BJ (cell line): ENCODE results near the gene TOPAZ1. TPM values are rescaled to one million over a fixed set of nuclear protein-coding genes. Genes with fewer than 3 reads are reported as not detected.
A peak's percentile ranks its signal among the peaks of the same experiment; 100 is the strongest.

Source experiments
- CTCF ChIA-PET: fragments of 350-600 bp; formaldehyde crosslinking; extraction: SDS; loops from one replicate; lab custom pipeline; 2021; ENCODE audit warnings: antibody characterized with exemption, inconsistent platforms; lab: Yijun Ruan, JAX
- POLR2A ChIA-PET: fragments of 300-600 bp; sonication (Branson Sonifier 250); formaldehyde crosslinking; extraction: SDS; loops from one replicate; lab custom pipeline; 2021; ENCODE audit warnings: antibody characterized with exemption; lab: Charles Lee
- DNase-seq: peaks from one replicate; pipeline ENCODE4 v3.0.0-alpha.2; 2011; ENCODE audit warnings: low read depth
- H3K27me3 ChIP-seq: 2 replicates; pipeline ENCODE4 v1.6.0; 2011; ENCODE audit warnings: low read length; ENCODE audit not compliant: control insufficient read depth, insufficient read depth
- H3K36me3 ChIP-seq: 2 replicates; pipeline ENCODE4 v1.5.1; 2011; ENCODE audit warnings: low read length; ENCODE audit not compliant: control insufficient read depth, insufficient read depth
- H3K4me3 ChIP-seq: 2 replicates; pipeline ENCODE4 v1.5.1; 2011; ENCODE audit warnings: low read depth, mild to moderate bottlenecking, control low read depth, low read length
- polyA plus RNA-seq: library from polyadenylated mRNA; depleted of rRNA; stranded (reverse); fragments of >200 nt; gene quantifications from 2 replicates; pipeline ENCODE4 v1.2.3, GENCODE V29; 2011
- TF ChIP-seq, protein P1 (sequence below): IDR thresholded peaks from 2 replicates; pipeline ENCODE4 v1.5.1; 2011; ENCODE audit warnings: low read depth, mild to moderate bottlenecking, control low read depth, inconsistent platforms, low read length, moderate library complexity; ENCODE audit not compliant: insufficient read depth

The TOPAZ1 gene
- polyA plus RNA-seq, 1 experiment: not detected

DNA sequence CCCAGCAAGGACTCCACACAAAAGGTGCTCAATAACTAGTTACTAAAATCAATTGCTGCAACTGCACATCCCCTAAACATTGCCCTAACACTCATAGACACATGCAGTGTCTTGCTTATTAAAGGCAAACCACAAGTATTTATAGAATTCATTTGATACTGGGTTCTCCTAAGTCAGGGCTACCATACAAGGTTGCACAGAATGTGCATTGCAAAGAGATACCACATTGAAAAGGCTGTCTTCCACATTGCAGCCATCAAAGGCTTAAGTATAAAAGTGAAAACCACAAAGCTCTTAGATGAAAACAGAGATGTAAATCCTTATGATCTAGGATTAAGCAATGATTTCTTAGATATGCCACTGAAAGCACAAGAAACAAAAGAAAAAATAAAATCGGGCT lies 33.6 kb upstream of the TOPAZ1 start:
- peaks cover 8% of the 10 kb centered on the region; the same call in 1 of the 2 replicates for H3K27me3 ChIP-seq
- CTCF ChIA-PET: interaction anchor here (0.5 kb wide), 1 partner anchor 1577 kb away, joined by 3 read pairs; no protein-coding TSS in a partner anchor
- no peak overlapping the region for H3K4me3 ChIP-seq
- POLR2A ChIA-PET: no interaction called here
- H3K36me3 ChIP-seq: no peaks in the 10 kb centered on the region
- TF ChIP-seq, protein P1, sequence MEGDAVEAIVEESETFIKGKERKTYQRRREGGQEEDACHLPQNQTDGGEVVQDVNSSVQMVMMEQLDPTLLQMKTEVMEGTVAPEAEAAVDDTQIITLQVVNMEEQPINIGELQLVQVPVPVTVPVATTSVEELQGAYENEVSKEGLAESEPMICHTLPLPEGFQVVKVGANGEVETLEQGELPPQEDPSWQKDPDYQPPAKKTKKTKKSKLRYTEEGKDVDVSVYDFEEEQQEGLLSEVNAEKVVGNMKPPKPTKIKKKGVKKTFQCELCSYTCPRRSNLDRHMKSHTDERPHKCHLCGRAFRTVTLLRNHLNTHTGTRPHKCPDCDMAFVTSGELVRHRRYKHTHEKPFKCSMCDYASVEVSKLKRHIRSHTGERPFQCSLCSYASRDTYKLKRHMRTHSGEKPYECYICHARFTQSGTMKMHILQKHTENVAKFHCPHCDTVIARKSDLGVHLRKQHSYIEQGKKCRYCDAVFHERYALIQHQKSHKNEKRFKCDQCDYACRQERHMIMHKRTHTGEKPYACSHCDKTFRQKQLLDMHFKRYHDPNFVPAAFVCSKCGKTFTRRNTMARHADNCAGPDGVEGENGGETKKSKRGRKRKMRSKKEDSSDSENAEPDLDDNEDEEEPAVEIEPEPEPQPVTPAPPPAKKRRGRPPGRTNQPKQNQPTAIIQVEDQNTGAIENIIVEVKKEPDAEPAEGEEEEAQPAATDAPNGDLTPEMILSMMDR: no peak
- DNase-seq: peak; percentile 1

DNA sequence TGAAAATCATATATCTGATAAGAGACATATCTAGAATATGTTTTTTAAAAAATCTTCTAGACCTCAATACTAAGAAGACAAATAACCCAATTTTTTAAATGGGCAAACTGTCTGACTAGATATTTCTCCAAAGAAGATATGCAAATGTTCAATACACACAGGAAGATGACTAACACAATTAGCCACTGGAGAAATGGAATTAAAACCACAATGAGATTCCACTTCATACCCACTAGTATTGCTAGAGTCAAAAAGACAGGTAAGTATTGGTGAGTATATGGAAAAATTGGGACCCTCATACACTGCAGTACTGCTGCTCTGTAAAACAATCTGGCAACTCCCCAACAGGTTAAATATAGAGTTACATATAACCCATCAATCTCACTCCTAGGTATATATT lies 33.1 kb upstream of the TOPAZ1 start:
- peaks cover 8% of the 10 kb centered on the region; the same call in 1 of the 2 replicates for H3K27me3 ChIP-seq
- no peak for DNase-seq
- CTCF ChIA-PET: interaction anchor here (0.5 kb wide), 1 partner anchor 1577 kb away, joined by 3 read pairs; no protein-coding TSS in a partner anchor
- no peak overlapping the region for H3K4me3 ChIP-seq
- no peaks in the 10 kb centered on the region for H3K36me3 ChIP-seq
- TF ChIP-seq, protein P1: no peak
- POLR2A ChIA-PET: no interaction called here

DNA sequence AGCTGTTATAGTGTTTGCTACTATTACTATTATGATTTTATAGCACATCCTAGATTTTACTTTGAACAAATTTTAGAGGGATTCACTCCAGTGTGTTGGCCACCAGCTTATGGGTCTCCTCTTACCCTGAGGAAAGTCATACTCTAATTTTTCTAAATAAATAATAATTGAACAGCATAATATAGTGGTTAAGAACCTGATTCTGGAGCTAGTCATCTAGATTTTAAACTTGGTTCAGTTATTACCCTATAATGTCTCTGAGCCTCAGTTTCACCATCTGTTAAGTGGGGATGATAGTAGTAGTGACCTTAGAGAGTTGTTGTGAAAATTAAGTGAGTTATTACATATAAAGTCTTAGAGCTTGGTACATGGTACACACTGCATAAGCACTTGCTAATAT lies 30.7 kb upstream of the TOPAZ1 start:
- POLR2A ChIA-PET: interaction anchor here (0.7 kb wide), 1 partner anchor 1304 kb away, joined by 27 read pairs; no protein-coding TSS in a partner anchor
- CTCF ChIA-PET: interaction anchor here (0.7 to 1.7 kb wide), 3 partner anchors 10 to 23 kb away, joined by 3 to 10 read pairs (median 4); no protein-coding TSS in a partner anchor
- DNase-seq: no peak
- Histone ChIP-seq H3K4me3 (no peak overlapping the region), H3K27me3 (peaks cover 6% of the 10 kb centered on the region; the same call in 1 of the 2 replicates), H3K36me3 (no peaks in the 10 kb centered on the region)
- TF ChIP-seq, protein P1: no peak

DNA sequence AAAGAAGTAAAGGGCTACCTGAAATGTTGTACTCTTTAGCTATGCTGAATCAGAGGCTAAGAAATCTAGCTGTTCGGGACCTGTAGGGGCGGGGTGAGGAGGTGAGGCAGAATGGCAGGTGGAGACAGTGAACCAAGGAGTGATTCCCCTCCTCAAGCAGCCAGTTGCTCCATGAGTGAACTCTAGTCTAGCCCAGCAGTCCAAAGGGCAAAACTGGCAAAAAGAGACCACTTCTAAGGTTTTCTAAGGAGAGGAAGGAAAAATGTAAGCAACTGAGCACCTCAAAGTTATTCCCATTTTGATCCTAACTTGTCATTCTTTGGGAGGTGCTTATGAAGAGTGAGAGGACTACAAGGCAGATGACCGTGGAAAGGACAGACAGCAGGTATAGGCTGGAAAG lies 19.3 kb upstream of the TOPAZ1 start:
- Histone ChIP-seq H3K4me3 (no peak overlapping the region), H3K36me3 (no peaks in the 10 kb centered on the region), H3K27me3 (no peaks in the 10 kb centered on the region; the same call in 1 of the 2 replicates)
- ChIA-PET CTCF (interaction anchor here (0.6 kb wide), 1 partner anchor 17 kb away, joined by 3 read pairs; no protein-coding TSS in a partner anchor), POLR2A (no interaction called here)
- TF ChIP-seq, protein P1: no peak
- DNase-seq: no peak

DNA sequence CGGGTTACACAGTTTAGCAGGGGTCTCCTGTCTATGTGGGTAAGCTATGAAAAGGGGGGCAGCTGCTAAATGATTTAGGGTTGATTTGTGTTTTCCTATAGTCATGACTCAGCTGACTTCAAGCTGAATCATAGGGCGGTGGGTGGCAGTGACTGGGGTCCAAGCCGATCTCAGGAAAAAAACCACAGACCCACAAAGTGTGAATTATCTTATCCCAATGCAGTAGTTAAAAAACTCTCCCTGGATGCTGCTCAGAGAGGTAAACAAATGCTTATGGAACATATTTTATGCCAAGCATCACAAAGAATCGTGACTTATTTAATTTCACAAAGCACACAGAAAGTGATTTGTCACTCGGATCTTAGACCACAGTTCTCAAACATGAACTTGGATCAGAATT lies 18.4 kb upstream of the TOPAZ1 start:
- DNase-seq: no peak
- TF ChIP-seq, protein P1: no peak
- Histone ChIP-seq H3K4me3 (no peak overlapping the region), H3K36me3 (no peaks in the 10 kb centered on the region), H3K27me3 (no peaks in the 10 kb centered on the region; the same call in 1 of the 2 replicates)
- CTCF ChIA-PET: interaction anchor here (0.6 kb wide), 2 partner anchors 8 to 154 kb away, joined by 3 read pairs; no protein-coding TSS in a partner anchor
- POLR2A ChIA-PET: no interaction called here
